H1 (cell line): ENCODE results near the gene DDX47.

ENCODE experiments used
- BACH1 ChIP-seq: IDR thresholded peaks from 2 replicates; pipeline ENCODE4 v1.6.1; 2012; ENCODE audit warnings: low read length, improper control_type of control experiment
- CEBPB ChIP-seq: IDR thresholded peaks from 2 replicates; pipeline ENCODE4 v1.6.1; 2012; ENCODE audit warnings: low read depth, low read length
- GABPA ChIP-seq: IDR thresholded peaks from 2 replicates; pipeline ENCODE4 v1.6.1; 2011; ENCODE audit warnings: mild to moderate bottlenecking, low read length, moderate library complexity, borderline replicate concordance; ENCODE audit not compliant: insufficient read depth
- GTF2F1 ChIP-seq: IDR thresholded peaks from 2 replicates; pipeline ENCODE4 v1.6.1; 2012; ENCODE audit warnings: low read depth, low read length, improper control_type of control experiment, borderline replicate concordance
- NRF1 ChIP-seq: IDR thresholded peaks from 2 replicates; pipeline ENCODE4 v1.6.1; 2011; ENCODE audit warnings: mild to moderate bottlenecking, low read depth, low read length, improper control_type of control experiment
- POLR2A ChIP-seq, 2 experiments: IDR thresholded peaks; 1 replicate in 1 of 2; 2 replicates in 1 of 2; pipeline ENCODE4 v1.6.1; 2011; ENCODE audit warnings: low read depth in 2 of 2, low read length in 2 of 2, mild to moderate bottlenecking in 2 of 2; ENCODE audit errors: control extremely low read depth in 1 of 2
- POLR2AphosphoS5 ChIP-seq: IDR thresholded peaks from 2 replicates; pipeline ENCODE4 v1.6.1; 2011; ENCODE audit warnings: low read depth, low read length
- TF ChIP-seq, protein P1 (sequence below), 3 experiments: IDR thresholded peaks; 1 replicate in 2 of 3; 2 replicates in 1 of 3; pipeline versions ENCODE4 v1.5.1 to v1.6.1; 2011; ENCODE audit warnings: low read length in 3 of 3, mild to moderate bottlenecking in 3 of 3, inconsistent platforms in 2 of 3, low read depth in 1 of 3, moderate library complexity in 1 of 3; ENCODE audit not compliant: insufficient read depth in 1 of 3; ENCODE audit errors: control extremely low read depth in 1 of 3

DNA sequence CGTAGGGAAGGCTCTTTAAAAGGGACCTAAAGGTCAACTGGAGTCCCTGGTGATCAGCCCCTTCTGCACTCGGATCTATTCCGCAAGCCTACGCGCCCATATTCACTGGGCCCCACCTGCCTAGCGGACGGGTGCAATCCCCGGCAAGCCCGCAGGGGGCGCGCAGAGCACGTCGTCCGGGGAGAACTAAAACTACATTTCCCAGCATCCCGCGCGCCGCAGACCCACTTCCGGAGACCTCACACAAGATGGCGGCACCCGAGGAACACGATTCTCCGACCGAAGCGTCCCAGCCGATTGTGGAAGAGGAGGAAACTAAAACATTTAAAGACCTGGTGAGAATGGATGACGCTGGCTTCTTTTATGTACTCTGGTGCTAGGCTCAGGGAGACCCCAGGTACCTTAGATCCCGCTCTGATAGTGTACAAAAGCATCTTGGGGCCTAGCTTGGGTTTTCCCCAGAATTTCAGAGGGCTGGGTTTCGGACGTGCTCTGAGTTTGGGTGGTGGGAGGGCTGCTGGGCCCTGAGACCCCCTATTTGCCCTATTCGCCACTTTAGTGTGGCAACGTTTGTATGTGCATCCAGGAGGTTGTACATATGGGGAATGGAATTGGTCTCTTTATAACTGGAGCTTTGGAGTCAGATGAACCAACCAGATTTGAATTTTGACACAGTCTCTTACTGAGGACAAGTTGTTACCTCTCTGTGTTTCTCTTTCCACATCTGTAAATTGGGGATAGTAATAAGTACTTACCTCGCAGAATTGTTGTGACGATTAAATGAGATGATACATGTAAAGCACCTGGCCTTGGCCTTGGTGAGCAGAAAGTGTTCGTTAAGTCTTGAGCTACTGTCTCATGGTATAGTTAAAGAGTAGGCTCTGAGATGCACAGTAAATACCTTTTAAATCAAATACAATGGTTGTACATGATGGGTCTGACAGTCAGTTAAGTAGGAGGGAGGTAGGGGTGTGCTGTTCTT lies at the start of gene DDX47:
- TF ChIP-seq POLR2A (IDR thresholded peaks at IDR 0.05; ENCODE audit: control extremely low read depth in 1 of 2, low read depth in 2 of 2, low read length in 2 of 2) (peak; percentile 65 to 85), GTF2F1 (no peak), BACH1 (no peak), CEBPB (peak; percentile 50; the same call in 1 of the 2 replicates), NRF1 (no peak), POLR2AphosphoS5 (peak; percentile 82), GABPA (peak; percentile 89; the same call in 1 of the 2 replicates)
- TF ChIP-seq, protein P1, sequence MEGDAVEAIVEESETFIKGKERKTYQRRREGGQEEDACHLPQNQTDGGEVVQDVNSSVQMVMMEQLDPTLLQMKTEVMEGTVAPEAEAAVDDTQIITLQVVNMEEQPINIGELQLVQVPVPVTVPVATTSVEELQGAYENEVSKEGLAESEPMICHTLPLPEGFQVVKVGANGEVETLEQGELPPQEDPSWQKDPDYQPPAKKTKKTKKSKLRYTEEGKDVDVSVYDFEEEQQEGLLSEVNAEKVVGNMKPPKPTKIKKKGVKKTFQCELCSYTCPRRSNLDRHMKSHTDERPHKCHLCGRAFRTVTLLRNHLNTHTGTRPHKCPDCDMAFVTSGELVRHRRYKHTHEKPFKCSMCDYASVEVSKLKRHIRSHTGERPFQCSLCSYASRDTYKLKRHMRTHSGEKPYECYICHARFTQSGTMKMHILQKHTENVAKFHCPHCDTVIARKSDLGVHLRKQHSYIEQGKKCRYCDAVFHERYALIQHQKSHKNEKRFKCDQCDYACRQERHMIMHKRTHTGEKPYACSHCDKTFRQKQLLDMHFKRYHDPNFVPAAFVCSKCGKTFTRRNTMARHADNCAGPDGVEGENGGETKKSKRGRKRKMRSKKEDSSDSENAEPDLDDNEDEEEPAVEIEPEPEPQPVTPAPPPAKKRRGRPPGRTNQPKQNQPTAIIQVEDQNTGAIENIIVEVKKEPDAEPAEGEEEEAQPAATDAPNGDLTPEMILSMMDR (IDR thresholded peaks at IDR 0.05; ENCODE audit: control extremely low read depth in 1 of 3, insufficient read depth in 1 of 3, low read depth in 1 of 3, low read length in 3 of 3) = peak; percentile 86 to 96 (median 91)
